GM12892 (cell line): ENCODE results near the gene TRMT2B.
"Not testable (repeated sequence)": the region's sequence is repeated elsewhere in the genome, so short reads cannot be mapped to it uniquely, and the experiment has no call there.

ENCODE experiments used
- POLR2A ChIP-seq: IDR thresholded peaks from 2 replicates; pipeline ENCODE4 v1.6.1; 2011; ENCODE audit warnings: low read depth, low read length, control low read depth
- POLR2AphosphoS5 ChIP-seq: IDR thresholded peaks from 2 replicates; pipeline ENCODE4 v1.6.1; 2011; ENCODE audit warnings: low read depth, low read length, control low read depth

GRCh38 chrX:101012031-101012430, 39.9 kb downstream of the TRMT2B start:
- not testable (repeated sequence) for TF ChIP-seq POLR2AphosphoS5, POLR2A
